Measurements from ENCODE around the gene EAF2. TPM values are rescaled to one million over a fixed set of nuclear protein-coding genes. Genes with fewer than 3 reads are reported as not detected.

EAF2 gene
- total RNA-seq, 1 experiment from 2014 or later, result 4.4 TPM

GRCh38 chr3:121855555-121855954, 20.5 kb downstream of the EAF2 start:
- CTCF ChIA-PET, result no interaction called here

More at GRCh38 chr3:121855555-121855954, 20.5 kb downstream of the EAF2 start:
- Histone ChIP-seq H3K27ac (ENCODE audit: low read depth, low read length) (no peak overlapping the region), H3K9ac (ENCODE audit: low read length) (no peak overlapping the region), H3K27me3 (ENCODE audit: insufficient read depth, low read length) (no peaks in the 10 kb centered on the region), H3K9me2 (ENCODE audit: insufficient read depth) (no peaks in the 10 kb centered on the region), H2AFZ (ENCODE audit: low read depth, low read length, poor library complexity, severe bottlenecking) (no peak overlapping the region), H3K9me3 (ENCODE audit: control insufficient read depth in 1 of 2, insufficient read depth in 1 of 2, low read depth in 1 of 2, low read length in 2 of 2) (no peaks in the 10 kb centered on the region), H3K36me3 (ENCODE audit: control insufficient read depth in 1 of 2, insufficient read depth in 2 of 2, low read length in 2 of 2) (no peaks in the 10 kb centered on the region), H3K4me3 (replicated peaks in 1 of 2; ENCODE audit: low read depth in 1 of 2, low read length in 2 of 2) (no peak overlapping the region), H3K4me2 (ENCODE audit: low read length) (no peak overlapping the region), H4K20me1 (ENCODE audit: insufficient read depth) (no peaks in the 10 kb centered on the region), H3K79me2 (ENCODE audit: insufficient read depth, low read length) (no peaks in the 10 kb centered on the region), H3K4me1 (ENCODE audit: control insufficient read depth in 1 of 2, insufficient read depth in 2 of 2, low read length in 2 of 2) (no peaks in the 10 kb centered on the region)
- TF ChIP-seq ZNF274 (IDR thresholded peaks at IDR 0.05; ENCODE audit: low read depth, low read length), result no peak
- no peak for TF ChIP-seq ATF3 (IDR thresholded peaks at IDR 0.05)
- TF ChIP-seq RAD21 (IDR thresholded peaks at IDR 0.05; ENCODE audit: low read depth), result peak; percentile 50
- TF ChIP-seq POLR2AphosphoS5 (IDR thresholded peaks at IDR 0.05; ENCODE audit: low read depth, low read length), result no peak
- no peak for TF ChIP-seq POLR2A (IDR thresholded peaks at IDR 0.05; ENCODE audit: borderline replicate concordance, extremely low read depth, insufficient read depth, insufficient read length)
- peak; percentile 20 to 66 (median 61); a peak in 5 of 6 replicates for TF ChIP-seq CTCF (IDR thresholded peaks at IDR 0.05 in 2 of 3, conservative IDR thresholded peaks at IDR 0.05 in 1 of 3; ENCODE audit: borderline replicate concordance in 1 of 3, insufficient read depth in 1 of 3, low read depth in 2 of 3, low read length in 2 of 3)
- TF ChIP-seq ZBTB33 (IDR thresholded peaks at IDR 0.05; ENCODE audit: extremely low read depth, insufficient replicate concordance, low read length), result no peak
- TF ChIP-seq REST (IDR thresholded peaks at IDR 0.05; ENCODE audit: low read depth), result no peak
- TF ChIP-seq SP1 (IDR thresholded peaks at IDR 0.05; ENCODE audit: low read depth), result no peak
- DNase-seq (ENCODE audit: low read depth, low spot score), result peak; percentile 26
- ChIA-PET POLR2A (no interaction called here), RAD21 (ENCODE audit: low non-redundant PET in 1 of 2, low total read pairs in 2 of 2, uncharacterized antibody in 2 of 2, unreplicated experiment in 2 of 2) (no interaction called here)
- BruUV-seq (replicated peaks), result no TSS peak
- intact Hi-C loops (cut with micrococcal nuclease), result no loop called here
- peak; percentile 84 for ATAC-seq
